NCI-H2081 (cell line): ENCODE results near the gene MRTFA.
A peak's percentile ranks its signal among the peaks of the same experiment; 100 is the strongest.

Experiments used
- DNase-seq, 2 experiments: peaks; one replicate each; lab custom pipeline; 2025; lab: John Stamatoyannopoulos, UW

MRTFA gene

GRCh38 chr22:40463017-40463631, 173.4 kb downstream of the MRTFA start:
- no peak for DNase-seq

- DNase-seq, result no peak
Observed at GRCh38 chr22:40462195-40462984, 174.1 kb downstream of the MRTFA start.

- no peak for DNase-seq
Observed at GRCh38 chr22:40453671-40454070, 182.8 kb downstream of the MRTFA start.

- DNase-seq, result no peak
Observed at GRCh38 chr22:40452730-40453487, 183.6 kb downstream of the MRTFA start.

- no peak for DNase-seq
Observed at GRCh38 chr22:40451210-40451609, 185.3 kb downstream of the MRTFA start.

GRCh38 chr22:40450616-40451015, 185.9 kb downstream of the MRTFA start:
- DNase-seq, result no peak

- DNase-seq, result no peak
Observed at GRCh38 chr22:40449676-40450035, 186.9 kb downstream of the MRTFA start.

- no peak for DNase-seq
Observed at GRCh38 chr22:40446203-40446602, 190.3 kb downstream of the MRTFA start.

- no peak for DNase-seq
Observed at GRCh38 chr22:40444178-40444831, 192.2 kb downstream of the MRTFA start.

GRCh38 chr22:40443732-40444131, 192.8 kb downstream of the MRTFA start:
- DNase-seq, result no peak

- no peak for DNase-seq
Observed at GRCh38 chr22:40441761-40442390, 194.6 kb downstream of the MRTFA start.

- peak; percentile 23 to 28 for DNase-seq
Observed at GRCh38 chr22:40436505-40437431, 199.8 kb downstream of the MRTFA start.

GRCh38 chr22:40434745-40435144, 201.8 kb downstream of the MRTFA start:
- DNase-seq, result no peak

GRCh38 chr22:40434106-40434505, 202.4 kb downstream of the MRTFA start:
- DNase-seq, result no peak

- DNase-seq, result no peak
Observed at GRCh38 chr22:40433416-40434090, 203.0 kb downstream of the MRTFA start.

GRCh38 chr22:40432625-40433024, 203.9 kb downstream of the MRTFA start:
- no peak for DNase-seq

- DNase-seq, result no peak
Observed at GRCh38 chr22:40432157-40432556, 204.4 kb downstream of the MRTFA start.

GRCh38 chr22:40430991-40431390, 205.5 kb downstream of the MRTFA start:
- DNase-seq, result no peak

GRCh38 chr22:40429481-40429880, 207.0 kb downstream of the MRTFA start:
- DNase-seq, result no peak

GRCh38 chr22:40428796-40429195, 207.7 kb downstream of the MRTFA start:
- DNase-seq, result no peak
